HCT116 (cell line): ENCODE measurements around the gene PPP1R13L.

Source experiments
- ATF3 ChIP-seq: IDR thresholded peaks from 2 replicates; pipeline ENCODE4 v1.6.1; 2012
- CEBPB ChIP-seq: IDR thresholded peaks from 2 replicates; pipeline ENCODE4 v1.6.1; 2012; ENCODE audit warnings: low read depth
- CTCF ChIP-seq, 3 experiments: fragments of 200-600 bp in 1 of 3; sonication (generic) in 1 of 3; IDR thresholded peaks in 2 of 3; conservative IDR thresholded peaks in 1 of 3; 2 replicates each; pipeline ENCODE4 v1.5.1; 2012 to 2017; ENCODE audit warnings: low read depth in 2 of 3, low read length in 2 of 3, antibody characterized with exemption in 1 of 3, borderline replicate concordance in 1 of 3, control low read depth in 1 of 3, mild to moderate bottlenecking in 1 of 3, mixed read lengths in 1 of 3, mixed run types in 1 of 3, moderate library complexity in 1 of 3; ENCODE audit not compliant: insufficient read depth in 1 of 3
- MAX ChIP-seq: IDR thresholded peaks from 2 replicates; pipeline ENCODE4 v1.6.1; 2012
- POLR2A ChIP-seq: IDR thresholded peaks from 2 replicates; pipeline ENCODE4 v1.7.0; 2011; ENCODE audit warnings: borderline replicate concordance; ENCODE audit not compliant: insufficient read depth, insufficient read length; ENCODE audit errors: extremely low read depth
- RAD21 ChIP-seq: IDR thresholded peaks from 2 replicates; pipeline ENCODE4 v1.6.1; 2012; ENCODE audit warnings: low read depth, mild to moderate bottlenecking
- ZBTB33 ChIP-seq: IDR thresholded peaks from 2 replicates; pipeline ENCODE4 v1.6.1; 2011; ENCODE audit warnings: mild to moderate bottlenecking, low read length, moderate library complexity; ENCODE audit not compliant: insufficient replicate concordance; ENCODE audit errors: extremely low read depth

DNA sequence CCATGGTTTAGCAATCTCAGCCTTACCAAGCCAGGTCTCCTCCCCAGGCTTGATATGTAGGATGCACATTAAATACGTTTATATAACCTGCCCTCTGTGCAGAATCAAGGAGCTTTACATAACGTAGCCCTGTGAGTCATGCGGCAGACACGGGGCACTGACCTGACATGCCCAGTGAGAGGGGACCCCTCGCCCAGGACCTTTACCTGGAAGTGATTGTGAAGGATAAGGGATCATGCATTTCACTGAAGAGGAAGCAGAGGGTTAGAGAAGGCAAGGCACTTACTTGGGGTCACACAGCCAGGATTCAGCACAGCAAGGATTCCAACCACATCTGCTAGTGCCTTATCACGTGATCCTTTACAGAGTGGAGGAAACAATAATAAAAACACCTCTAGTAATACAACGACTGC, 44.0 kb upstream of the PPP1R13L start:
- TF ChIP-seq CTCF (IDR thresholded peaks at IDR 0.05 in 2 of 3, conservative IDR thresholded peaks at IDR 0.05 in 1 of 3; ENCODE audit: borderline replicate concordance in 1 of 3, insufficient read depth in 1 of 3, low read depth in 2 of 3, low read length in 2 of 3) (no peak), ZBTB33 (no peak), POLR2A (no peak), RAD21 (no peak), CEBPB (no peak), MAX (no peak), ATF3 (no peak)
